Stimulated activated CD4-positive, alpha-beta T cell treated with anti-CD3 and anti-CD28 coated beads, Interleukin-15, amount 100 ng/mL, for 48 hours (primary cell): ENCODE data around the gene CCT7.
A peak's percentile ranks its signal among the peaks of the same experiment; 100 is the strongest.

Experiments used
- DNase-seq, 2 donors: peaks; one replicate each; pipeline ENCODE4 v3.0.0-alpha.2; 2020; ENCODE audit warnings: low read depth in 2 of 2

Gene CCT7

GRCh38 chr2:73292906-73293533 is 58.9 kb downstream of the CCT7 start:
- DNase-seq, result no peak

DNA sequence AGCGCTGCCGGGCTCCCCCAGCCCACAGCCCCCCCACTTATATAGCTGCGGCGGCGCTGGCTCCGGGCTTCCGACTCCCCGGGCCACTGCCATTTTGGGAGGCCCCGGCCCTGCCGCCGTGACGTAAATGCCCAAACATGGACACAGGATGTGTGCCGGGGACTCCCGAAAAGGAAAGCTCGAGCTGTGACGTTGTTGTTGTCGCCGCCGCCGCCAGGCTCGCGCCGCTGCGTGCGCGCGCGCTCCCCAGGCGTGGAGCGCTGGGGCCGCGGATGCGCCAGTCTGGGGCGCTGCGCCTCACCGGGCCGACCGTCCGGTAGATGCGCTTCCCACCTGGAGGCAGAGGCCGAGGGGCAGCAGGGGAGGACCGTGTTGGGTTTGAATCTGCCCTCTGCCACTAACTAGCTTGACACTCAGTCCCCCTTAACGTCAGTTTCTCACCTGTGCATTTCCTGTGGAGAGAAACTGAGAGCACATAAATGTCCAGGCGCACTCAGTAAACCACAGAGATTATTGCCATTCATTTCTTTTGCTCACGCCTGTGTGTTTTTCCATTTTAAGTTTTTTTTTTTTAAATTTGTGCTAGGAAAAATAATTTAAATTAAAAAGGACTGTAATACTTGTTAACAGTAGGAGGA is 59.5 kb downstream of the CCT7 start, which contains the start of gene EGR4:
Gene EGR4 (minus strand): TSS at position 15 of the 638 bp plus-strand sequence. CDS start 231 bp downstream, outside the sequence.
- DNase-seq, result peak; percentile 86

DNA sequence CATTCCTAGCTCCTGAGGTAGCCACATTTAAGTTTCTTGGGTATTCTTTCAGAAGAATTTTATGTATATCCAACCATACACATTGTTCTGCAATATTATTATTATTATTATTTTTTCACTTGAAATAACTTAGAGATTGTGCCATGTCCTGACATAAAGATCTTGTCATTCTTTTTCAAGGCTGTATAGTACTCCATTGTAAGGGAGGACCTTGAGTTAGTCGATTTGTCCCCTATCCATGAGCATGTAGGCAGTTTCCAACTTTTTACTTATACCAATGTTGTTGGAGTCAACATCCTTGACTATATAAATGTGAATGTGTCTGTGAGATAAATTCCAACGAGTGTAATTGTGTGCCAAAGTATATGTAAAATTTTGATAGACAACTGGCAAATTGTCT is 60.1 kb downstream of the CCT7 start:
- no peak for DNase-seq

DNA sequence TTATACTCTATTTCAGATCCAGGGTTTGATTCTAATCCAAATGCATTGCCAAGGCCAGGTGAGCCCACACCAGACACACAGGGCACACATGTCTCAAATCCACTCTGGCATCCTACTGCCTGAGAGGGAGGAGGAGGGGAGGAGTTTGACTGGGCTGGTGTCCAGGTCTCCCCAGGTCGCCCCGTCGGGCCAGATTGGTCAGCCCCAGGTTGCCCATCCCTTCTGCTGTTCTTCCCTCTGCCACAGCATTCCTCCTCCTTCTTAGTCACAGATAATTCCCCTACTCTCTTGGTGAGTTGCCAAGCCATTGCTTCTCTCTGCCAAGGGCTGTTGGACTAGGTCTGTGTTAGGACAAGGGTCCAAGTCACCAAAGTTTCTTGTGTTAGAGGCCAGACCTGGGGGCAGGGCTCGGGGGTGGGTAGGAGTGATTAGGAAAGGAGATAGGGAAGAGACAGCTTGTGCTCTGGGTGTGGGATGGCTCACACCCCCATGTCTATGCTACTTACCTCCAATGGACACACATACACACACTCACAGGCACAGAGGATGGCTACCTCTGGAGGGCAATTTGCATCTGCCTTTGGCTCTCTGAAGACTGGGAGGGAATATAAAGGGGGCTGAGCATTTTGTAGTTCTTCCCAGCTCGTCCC is 61.8 kb downstream of the CCT7 start:
- no peak for DNase-seq

- no peak for DNase-seq
Observed at GRCh38 chr2:73297151-73297559, 63.0 kb downstream of the CCT7 start.

- no peak for DNase-seq
Observed at GRCh38 chr2:73297586-73297985, 63.5 kb downstream of the CCT7 start.

- DNase-seq, result no peak
Observed at GRCh38 chr2:73300926-73301325, 66.8 kb downstream of the CCT7 start.

GRCh38 chr2:73301636-73302035 is 67.5 kb downstream of the CCT7 start:
- DNase-seq, result no peak
